Right renal cortex interstitium (tissue), 3 donors: ENCODE measurements around the gene OTOGL. TPM values are rescaled to one million over a fixed set of nuclear protein-coding genes. Genes with fewer than 3 reads are reported as not detected.
"Not testable (repeated sequence)": the region's sequence is repeated elsewhere in the genome, so short reads cannot be mapped to it uniquely, and the experiment has no call there.

Source experiments
- DNase-seq, 3 donors: peaks; one replicate each; pipeline ENCODE4 v3.0.0-alpha.2; 2013; ENCODE audit warnings: low read depth in 3 of 3, low spot score in 2 of 3
- polyA plus RNA-seq, 3 donors: library from polyadenylated mRNA; unstranded; fragments of 120-200 nt; gene quantifications; one replicate each; pipeline ENCODE4 v1.2.1, GENCODE V29; 2013; ENCODE audit not compliant: insufficient read length in 3 of 3

The OTOGL gene
- polyA plus RNA-seq, 3 donors = 0.83 to 1.0 (median 0.92) TPM

GRCh38 chr12:80129895-80130530 lies 30.7 kb downstream of the OTOGL start:
- DNase-seq = no peak

GRCh38 chr12:80135624-80136023 lies 36.3 kb downstream of the OTOGL start:
- no peak for DNase-seq

- no peak for DNase-seq
These were observed 40.7 kb downstream of the OTOGL start for GRCh38 chr12:80140005-80140404.

- no peak for DNase-seq
These were observed 43.3 kb downstream of the OTOGL start for GRCh38 chr12:80142640-80143039.

- DNase-seq = no peak
These were observed 44.2 kb downstream of the OTOGL start for GRCh38 chr12:80143537-80143936.

- not testable (repeated sequence) for DNase-seq
These were observed 50.4 kb downstream of the OTOGL start for GRCh38 chr12:80149547-80150313.

- DNase-seq = no peak
These were observed 51.8 kb downstream of the OTOGL start for GRCh38 chr12:80151131-80151530.

- DNase-seq = no peak
These were observed 54.9 kb downstream of the OTOGL start for GRCh38 chr12:80154261-80154660.

- DNase-seq = no peak
These were observed 57.0 kb downstream of the OTOGL start for GRCh38 chr12:80156306-80156705.

- DNase-seq = no peak
These were observed 58.3 kb downstream of the OTOGL start for GRCh38 chr12:80157645-80158044.

- DNase-seq = no peak
These were observed 62.3 kb downstream of the OTOGL start for GRCh38 chr12:80161612-80162011.

- DNase-seq = no peak
These were observed 62.8 kb downstream of the OTOGL start for GRCh38 chr12:80162177-80162576.

GRCh38 chr12:80165746-80166145 lies 66.4 kb downstream of the OTOGL start:
- no peak for DNase-seq

GRCh38 chr12:80166751-80167150 lies 67.4 kb downstream of the OTOGL start:
- DNase-seq = no peak

GRCh38 chr12:80168936-80169335 lies 69.6 kb downstream of the OTOGL start:
- DNase-seq = no peak

GRCh38 chr12:80170915-80171314 lies 71.6 kb downstream of the OTOGL start:
- no peak for DNase-seq

GRCh38 chr12:80173083-80173864 lies 73.9 kb downstream of the OTOGL start:
- no peak for DNase-seq

GRCh38 chr12:80175307-80175930 lies 76.1 kb downstream of the OTOGL start:
- DNase-seq = no peak

- no peak for DNase-seq
These were observed 77.4 kb downstream of the OTOGL start for GRCh38 chr12:80176706-80177105.

GRCh38 chr12:80178846-80179245 lies 79.5 kb downstream of the OTOGL start:
- no peak for DNase-seq

GRCh38 chr12:80183939-80184338 lies 84.6 kb downstream of the OTOGL start:
- no peak for DNase-seq
